ENCODE measurements around the gene XG. TPM values are rescaled to one million over a fixed set of nuclear protein-coding genes. Genes with fewer than 3 reads are reported as not detected.

XG gene
- total RNA-seq, 1 donor from 2014 or later: 3.1 TPM

DNA sequence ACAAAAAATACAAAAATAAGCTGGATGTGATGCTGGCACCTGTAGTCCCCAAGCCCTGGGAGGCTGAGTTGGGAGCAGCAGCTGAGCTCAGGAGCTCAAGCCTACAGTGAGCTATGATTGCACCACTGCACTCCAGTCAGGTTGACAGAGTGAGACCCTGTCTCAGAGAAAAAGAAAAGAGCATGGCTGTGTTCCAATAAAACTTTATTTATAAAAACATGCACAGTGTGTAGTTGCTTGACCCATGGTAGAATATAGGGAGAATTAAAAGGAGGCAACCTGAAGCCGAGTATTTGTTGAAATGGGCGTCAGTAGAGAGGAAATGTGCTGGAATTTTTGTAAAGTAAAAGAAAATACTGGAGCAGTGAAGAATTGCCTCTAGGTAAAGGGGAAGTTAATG is 103.9 kb downstream of the XG start:
- Histone ChIP-seq H3K36me3 (ENCODE audit: control insufficient read depth in 3 of 3, insufficient read depth in 3 of 3, low read length in 3 of 3) (no peaks in the 10 kb centered on the region), H3K27me3 (ENCODE audit: control insufficient read depth in 3 of 3, insufficient read depth in 3 of 3, low read length in 3 of 3) (no peaks in the 10 kb centered on the region), H3K9ac (ENCODE audit: low read depth in 1 of 3, low read length in 3 of 3) (no peak overlapping the region), H3K9me3 (ENCODE audit: control insufficient read depth in 3 of 3, low read length in 3 of 3) (peaks cover 0 to 4% (median 0%) of the 10 kb centered on the region in 3 donors), H3K4me3 (ENCODE audit: low read length in 3 of 3) (no peak overlapping the region), H3K4me1 (ENCODE audit: control insufficient read depth in 3 of 3, insufficient read depth in 3 of 3, low read length in 3 of 3) (no peaks in the 10 kb centered on the region), H3K27ac (ENCODE audit: low read depth, low read length) (no peak overlapping the region)

DNA sequence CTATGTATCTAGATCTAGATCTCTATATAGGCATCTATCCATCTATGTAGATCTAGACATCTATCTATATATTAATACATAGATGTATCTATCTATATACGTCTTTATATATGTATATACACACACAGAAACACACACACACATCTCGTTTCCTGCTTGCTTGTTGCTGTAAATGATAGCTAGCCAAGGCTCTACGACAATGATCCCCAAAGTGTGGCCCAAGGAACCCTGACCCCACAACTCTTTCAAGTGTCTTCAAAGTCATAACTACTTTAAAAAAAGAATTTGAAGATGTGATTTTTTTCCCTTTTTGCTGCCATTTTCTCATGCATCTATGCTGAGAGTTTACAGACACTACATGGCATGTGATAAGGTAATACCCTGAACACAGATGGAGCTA is 105.7 kb downstream of the XG start:
- Histone ChIP-seq H3K9me3 (ENCODE audit: control insufficient read depth in 3 of 3, low read length in 3 of 3) (peaks cover 0 to 4% (median 0%) of the 10 kb centered on the region in 3 donors), H3K27me3 (ENCODE audit: control insufficient read depth in 3 of 3, insufficient read depth in 3 of 3, low read length in 3 of 3) (no peaks in the 10 kb centered on the region), H3K4me1 (ENCODE audit: control insufficient read depth in 3 of 3, insufficient read depth in 3 of 3, low read length in 3 of 3) (no peaks in the 10 kb centered on the region), H3K9ac (ENCODE audit: low read depth in 1 of 3, low read length in 3 of 3) (no peak overlapping the region), H3K36me3 (ENCODE audit: control insufficient read depth in 3 of 3, insufficient read depth in 3 of 3, low read length in 3 of 3) (no peaks in the 10 kb centered on the region), H3K27ac (ENCODE audit: low read depth, low read length) (no peak overlapping the region), H3K4me3 (ENCODE audit: low read length in 3 of 3) (no peak overlapping the region)

DNA sequence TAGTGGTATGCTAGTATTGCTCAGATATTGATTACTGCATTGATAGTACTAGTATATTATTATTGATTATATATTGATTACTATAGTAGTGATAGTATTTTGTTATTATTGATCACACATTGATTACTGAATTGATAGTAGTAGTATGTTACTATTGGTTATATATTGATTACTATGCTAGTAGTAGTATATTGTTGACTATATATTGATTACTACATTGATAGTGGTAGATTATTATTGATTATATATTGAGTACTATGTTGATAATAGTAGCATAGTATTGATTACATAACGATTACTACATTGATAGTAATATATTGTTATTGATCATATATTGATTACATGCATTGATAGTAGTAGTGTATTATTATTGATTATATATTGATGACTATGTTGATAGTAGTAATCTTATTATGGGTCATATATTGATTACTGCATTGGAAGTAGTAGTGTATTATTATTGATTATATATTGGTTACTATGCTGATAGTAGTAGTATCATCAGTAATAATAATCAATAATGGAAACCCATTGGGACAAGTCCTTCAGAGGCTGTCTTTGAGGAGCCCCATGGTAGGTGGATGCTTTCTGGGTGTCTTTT is 107.5 kb downstream of the XG start:
- Histone ChIP-seq H3K4me3 (ENCODE audit: low read length in 3 of 3) (no peak overlapping the region), H3K9ac (ENCODE audit: low read depth in 1 of 3, low read length in 3 of 3) (no peak overlapping the region), H3K27me3 (ENCODE audit: control insufficient read depth in 3 of 3, insufficient read depth in 3 of 3, low read length in 3 of 3) (no peaks in the 10 kb centered on the region), H3K36me3 (ENCODE audit: control insufficient read depth in 3 of 3, insufficient read depth in 3 of 3, low read length in 3 of 3) (no peaks in the 10 kb centered on the region), H3K4me1 (ENCODE audit: control insufficient read depth in 3 of 3, insufficient read depth in 3 of 3, low read length in 3 of 3) (no peaks in the 10 kb centered on the region), H3K9me3 (ENCODE audit: control insufficient read depth in 3 of 3, low read length in 3 of 3) (peaks cover 0 to 4% (median 0%) of the 10 kb centered on the region in 3 donors), H3K27ac (ENCODE audit: low read depth, low read length) (no peak overlapping the region)

DNA sequence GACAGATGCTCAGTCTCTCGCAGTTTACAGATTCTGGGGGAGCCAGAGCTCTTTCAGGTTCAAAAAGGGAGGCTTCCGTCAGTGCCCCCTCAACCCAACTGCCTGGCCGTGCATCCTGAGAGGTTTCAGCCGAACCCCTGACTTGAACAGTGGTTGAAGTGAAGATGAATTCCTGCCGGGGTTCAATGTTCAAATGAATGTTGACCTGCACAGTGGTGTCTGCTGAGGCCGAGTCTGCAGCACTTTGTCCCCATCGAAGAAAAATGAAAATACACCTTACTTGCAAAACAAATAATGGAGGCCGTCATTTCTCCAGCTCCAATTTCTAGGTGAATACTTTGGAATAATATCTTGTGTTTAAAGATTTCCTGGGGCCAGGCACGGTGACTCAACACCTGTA is 110.6 kb downstream of the XG start:
- Histone ChIP-seq H3K9me3 (ENCODE audit: control insufficient read depth in 3 of 3, low read length in 3 of 3) (no peaks in the 10 kb centered on the region), H3K4me3 (ENCODE audit: low read length in 3 of 3) (no peak overlapping the region), H3K36me3 (ENCODE audit: control insufficient read depth in 3 of 3, insufficient read depth in 3 of 3, low read length in 3 of 3) (no peaks in the 10 kb centered on the region), H3K27ac (ENCODE audit: low read depth, low read length) (no peak overlapping the region), H3K4me1 (ENCODE audit: control insufficient read depth in 3 of 3, insufficient read depth in 3 of 3, low read length in 3 of 3) (no peaks in the 10 kb centered on the region), H3K27me3 (ENCODE audit: control insufficient read depth in 3 of 3, insufficient read depth in 3 of 3, low read length in 3 of 3) (no peaks in the 10 kb centered on the region), H3K9ac (ENCODE audit: low read depth in 1 of 3, low read length in 3 of 3) (no peak overlapping the region)

DNA sequence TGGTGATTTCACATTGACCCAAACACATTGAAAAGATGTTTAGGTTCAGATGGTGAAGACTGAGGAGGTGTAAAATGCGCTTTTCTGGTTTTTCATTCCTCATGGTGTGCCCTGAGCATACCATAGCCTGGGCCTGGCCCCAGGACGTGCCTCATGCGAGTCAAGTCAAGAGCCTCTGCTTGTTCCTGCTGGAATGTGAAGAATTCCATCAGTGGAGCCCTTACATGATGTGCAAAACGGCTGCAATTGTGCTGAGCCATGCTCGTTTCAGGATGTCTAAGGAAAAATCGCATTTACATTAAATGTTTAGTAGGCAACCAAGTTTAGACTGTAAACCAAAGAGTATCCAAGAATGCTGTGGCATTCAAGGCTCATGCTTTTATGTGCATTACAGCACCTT is 111.8 kb downstream of the XG start:
- no peaks in the 10 kb centered on the region for H3K27me3 ChIP-seq (ENCODE audit: control insufficient read depth in 3 of 3, insufficient read depth in 3 of 3, low read length in 3 of 3)
- no peaks in the 10 kb centered on the region for H3K4me1 ChIP-seq (ENCODE audit: control insufficient read depth in 3 of 3, insufficient read depth in 3 of 3, low read length in 3 of 3)
- H3K9me3 ChIP-seq (ENCODE audit: control insufficient read depth in 3 of 3, low read length in 3 of 3): no peaks in the 10 kb centered on the region
- H3K9ac ChIP-seq (ENCODE audit: low read depth in 1 of 3, low read length in 3 of 3): no peak overlapping the region
- H3K4me3 ChIP-seq (ENCODE audit: low read length in 3 of 3): no peak overlapping the region
- no peak overlapping the region for H3K27ac ChIP-seq (ENCODE audit: low read depth, low read length)
- H3K36me3 ChIP-seq (ENCODE audit: control insufficient read depth in 3 of 3, insufficient read depth in 3 of 3, low read length in 3 of 3): no peaks in the 10 kb centered on the region

Other genes with a start within 250 kb of the XG start
- 122 TPM for gene CD99, start 60.7 kb upstream of the XG start, total RNA-seq
- gene GYG2, start 76.9 kb downstream of the XG start, total RNA-seq: 7.8 TPM
- gene ARSD, start 177.3 kb downstream of the XG start, total RNA-seq: 11.0 TPM